Mesenteric fat pad (tissue), 1 donor: ENCODE data around the gene ADGRB3. TPM values are rescaled to one million over a fixed set of nuclear protein-coding genes. Genes with fewer than 3 reads are reported as not detected.
"Not testable (repeated sequence)": the region's sequence is repeated elsewhere in the genome, so short reads cannot be mapped to it uniquely, and the experiment has no call there.

Source experiments
- DNase-seq: peaks from one replicate; pipeline ENCODE4 v3.0.0-alpha.2; 2020; ENCODE audit warnings: low spot score
- total RNA-seq: library from RNA; stranded (reverse); fragmentation: NEBNext Ultra II Directional; extraction: Animal tissue kit (Norgen Biotek cat#: 25700); gene quantifications from one replicate; pipeline ENCODE4 v1.2.1, GENCODE V29; 2021
- donor health status: DM: yes; HTN: yes; CAD: no.

Gene ADGRB3
- total RNA-seq, 1 donor from 2014 or later: 0.74 TPM

DNA sequence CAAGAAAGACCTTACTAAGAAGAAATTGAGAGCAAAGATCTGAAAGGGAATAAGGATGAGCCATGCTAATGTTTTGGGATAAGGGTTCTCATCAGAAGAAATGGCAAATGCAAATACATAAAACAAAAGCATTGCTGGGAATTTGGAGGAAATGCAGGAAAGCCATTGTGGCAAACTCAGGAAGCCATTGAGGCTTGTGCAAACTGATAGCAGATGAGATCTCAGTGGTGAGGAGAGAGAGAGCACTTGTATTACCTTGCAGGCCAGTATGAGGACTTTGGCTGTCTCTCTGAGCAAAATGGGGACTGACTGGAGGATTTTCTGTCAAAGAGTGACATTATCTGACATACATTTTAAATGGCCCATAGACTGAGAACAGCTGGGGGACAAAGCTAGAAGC is 103.0 kb downstream of the ADGRB3 start:
- DNase-seq: no peak

DNA sequence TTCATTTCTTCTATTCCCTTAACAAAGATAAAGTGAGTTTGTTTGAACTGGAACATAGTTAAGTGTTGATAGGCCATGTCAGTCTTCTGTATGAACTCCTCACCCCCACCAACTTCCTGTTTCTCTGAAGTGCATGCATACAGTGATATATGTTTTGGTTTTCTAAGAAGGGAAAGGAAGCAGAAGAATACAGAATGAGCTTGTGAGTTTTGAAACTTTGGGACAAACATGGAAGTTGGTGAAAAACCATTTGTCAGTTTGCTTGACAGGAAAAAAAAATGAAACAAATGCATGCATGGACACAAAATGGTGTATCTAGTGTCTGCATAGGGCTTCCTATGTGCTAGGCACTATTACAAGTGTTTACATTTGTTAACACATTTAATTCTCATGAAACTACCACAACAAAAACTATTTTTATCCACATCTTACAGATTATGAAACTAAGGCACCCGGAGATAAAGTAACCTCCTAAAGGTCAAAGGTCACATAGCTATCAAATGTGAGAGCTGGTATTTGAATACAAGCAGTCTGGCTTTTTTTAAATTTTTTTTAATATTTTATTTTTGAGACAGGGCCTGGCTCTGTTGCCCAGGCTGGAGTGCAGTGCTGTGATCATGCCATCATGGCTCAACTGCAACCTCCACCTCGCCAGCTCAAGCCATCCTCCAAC is 105.9 kb downstream of the ADGRB3 start:
- no peak for DNase-seq

- no peak for DNase-seq
These were observed 106.7 kb downstream of the ADGRB3 start for GRCh38 chr6:68741501-68742386.

GRCh38 chr6:68743099-68743498 is 108.0 kb downstream of the ADGRB3 start:
- DNase-seq: no peak

DNA sequence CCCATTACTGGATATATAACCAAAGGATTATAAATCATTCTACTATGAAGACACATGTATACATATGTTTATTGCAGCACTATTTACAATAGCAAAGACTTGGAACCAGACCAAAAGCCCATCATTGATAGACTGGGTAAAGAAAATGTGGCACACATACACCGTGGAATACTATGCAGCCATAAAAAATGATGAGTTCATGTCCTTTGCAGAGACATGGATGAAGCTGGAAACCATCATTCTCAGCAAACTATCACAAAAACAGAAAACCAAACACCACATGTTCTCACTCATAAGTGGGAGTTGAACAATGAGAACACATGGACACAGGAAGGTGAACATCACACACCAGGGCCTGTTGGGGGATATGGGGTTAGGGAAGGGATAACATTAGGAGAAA is 109.3 kb downstream of the ADGRB3 start:
- DNase-seq: not testable (repeated sequence)

GRCh38 chr6:68746376-68746775 is 111.3 kb downstream of the ADGRB3 start:
- DNase-seq: no peak

GRCh38 chr6:68747110-68747790 is 112.2 kb downstream of the ADGRB3 start:
- DNase-seq: no peak

GRCh38 chr6:68747832-68748231 is 112.8 kb downstream of the ADGRB3 start:
- not testable (repeated sequence) for DNase-seq

DNA sequence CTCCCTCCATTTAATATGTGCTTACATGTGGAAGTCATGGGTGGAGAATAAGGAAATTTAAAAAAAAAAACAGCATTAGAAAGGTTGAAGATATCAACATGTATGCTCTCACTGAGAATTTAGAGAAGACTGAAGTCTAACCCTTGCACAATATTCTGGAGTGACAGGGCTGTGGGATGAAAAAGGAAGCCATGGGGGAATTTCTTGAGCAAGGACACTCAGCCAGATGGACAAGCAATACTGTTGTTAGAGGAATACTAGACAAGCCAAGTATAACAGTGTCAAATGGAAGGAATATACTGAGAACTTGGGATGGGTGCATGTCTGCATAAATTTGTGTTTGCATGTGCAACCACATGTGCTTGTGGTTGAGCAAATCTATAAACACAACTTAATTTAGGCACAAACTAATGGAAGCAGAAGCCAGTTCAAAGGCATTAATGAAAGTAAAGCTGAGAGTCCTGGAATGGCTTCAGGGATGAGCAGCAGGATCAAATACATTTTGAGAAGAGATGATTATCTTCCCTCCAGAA is 119.7 kb downstream of the ADGRB3 start:
- no peak for DNase-seq

DNA sequence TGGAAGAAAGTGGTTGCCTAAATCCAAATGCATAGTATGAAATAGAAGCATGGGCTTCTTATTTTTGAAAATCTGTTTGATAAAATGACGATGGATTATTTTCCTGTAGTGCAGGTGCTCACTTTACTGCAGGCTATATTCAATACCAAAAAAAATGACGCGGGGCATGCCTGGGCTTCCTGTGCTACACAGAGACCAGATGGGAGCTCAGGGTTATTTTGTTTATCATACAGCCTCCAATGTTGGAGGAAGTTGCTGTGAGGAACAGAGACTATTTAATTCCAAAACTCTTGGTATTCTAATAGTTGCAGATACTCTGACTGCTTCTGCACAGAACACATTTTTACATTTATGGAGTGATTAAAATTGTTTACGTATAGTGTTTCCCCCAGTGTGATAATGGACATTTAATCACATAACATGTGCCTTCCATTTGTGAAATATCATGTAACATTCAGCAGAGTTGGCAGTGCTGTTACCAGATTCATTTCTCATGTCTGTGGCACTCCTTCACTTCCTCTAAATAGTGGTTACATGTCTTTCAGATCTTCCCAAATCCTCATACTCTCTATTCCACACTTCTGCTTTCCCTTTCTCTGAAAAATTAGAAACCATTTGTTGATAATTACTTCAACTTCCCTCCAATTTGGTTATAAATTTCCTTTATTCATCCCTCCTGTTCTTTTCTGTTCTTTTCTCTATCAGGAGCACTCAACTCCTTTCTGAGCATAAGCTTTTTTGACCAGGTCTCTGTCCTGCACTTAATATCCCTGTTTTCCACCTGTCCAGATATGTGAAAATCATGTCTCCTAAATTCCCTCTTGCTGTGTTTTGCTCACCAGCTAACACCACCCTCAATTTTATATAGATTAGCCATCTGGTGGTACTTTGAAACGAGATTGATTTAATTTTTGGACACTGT is 121.6 kb downstream of the ADGRB3 start:
- no peak for DNase-seq

- no peak for DNase-seq
These were observed 122.7 kb downstream of the ADGRB3 start for GRCh38 chr6:68757821-68758220.

- no peak for DNase-seq
These were observed 123.5 kb downstream of the ADGRB3 start for GRCh38 chr6:68758559-68758958.

GRCh38 chr6:68760485-68760884 is 125.4 kb downstream of the ADGRB3 start:
- DNase-seq: no peak

DNA sequence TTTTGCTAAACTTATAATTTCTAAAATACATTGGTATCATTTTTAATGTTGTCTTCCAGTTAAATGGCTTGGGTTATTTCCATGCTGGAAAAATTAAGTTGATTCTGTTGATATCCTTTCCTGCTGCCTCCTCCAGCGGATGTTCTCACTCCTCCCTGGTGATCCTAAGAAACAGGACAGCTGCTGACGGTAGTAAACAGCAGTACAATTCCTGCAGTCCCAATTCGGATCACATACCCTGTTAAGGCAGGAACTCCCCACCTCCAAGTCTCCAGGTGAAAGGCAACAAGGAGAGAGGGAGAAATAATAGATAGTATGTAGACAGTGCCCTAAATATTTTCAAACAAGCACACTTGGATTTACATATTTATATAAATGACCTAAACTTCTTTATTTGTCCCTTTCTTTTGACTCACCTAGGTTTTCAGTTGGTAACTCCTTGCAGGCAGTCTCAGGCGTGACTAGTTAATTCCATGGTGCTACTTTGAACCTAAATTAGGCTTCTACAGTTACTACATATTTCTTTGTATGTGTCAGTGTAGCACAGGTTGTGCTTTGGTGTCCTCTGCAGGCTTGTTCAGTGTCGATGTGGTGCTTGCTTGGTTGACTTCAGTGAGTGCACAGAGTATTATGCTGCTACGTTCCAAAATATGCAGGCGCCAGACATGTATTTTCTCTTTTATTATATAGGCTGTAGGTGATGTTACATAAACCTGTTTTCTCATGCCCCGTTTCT is 126.0 kb downstream of the ADGRB3 start:
- no peak for DNase-seq

- DNase-seq: no peak
These were observed 126.9 kb downstream of the ADGRB3 start for GRCh38 chr6:68761985-68762384.

- no peak for DNase-seq
These were observed 136.3 kb downstream of the ADGRB3 start for GRCh38 chr6:68771426-68771825.

DNA sequence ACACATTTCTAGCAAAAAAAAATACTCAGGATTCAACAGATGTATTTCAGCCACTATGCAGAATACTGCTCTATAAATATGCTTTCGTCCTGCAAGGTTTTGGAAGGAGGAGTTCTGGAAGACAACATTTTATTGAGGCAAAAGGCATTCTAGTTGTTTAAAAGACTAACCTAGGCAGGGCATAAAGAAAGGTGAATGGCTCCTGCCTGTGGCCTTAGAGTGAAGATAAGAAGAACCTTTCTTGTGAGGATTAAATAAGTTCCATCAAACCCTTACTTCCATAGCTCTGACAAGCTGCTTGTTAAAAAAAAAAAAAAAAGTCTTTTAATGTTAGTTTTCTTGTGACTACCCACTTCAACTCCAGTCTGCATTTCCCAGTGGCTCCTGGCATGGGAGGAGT is 139.8 kb downstream of the ADGRB3 start:
- DNase-seq: no peak

DNA sequence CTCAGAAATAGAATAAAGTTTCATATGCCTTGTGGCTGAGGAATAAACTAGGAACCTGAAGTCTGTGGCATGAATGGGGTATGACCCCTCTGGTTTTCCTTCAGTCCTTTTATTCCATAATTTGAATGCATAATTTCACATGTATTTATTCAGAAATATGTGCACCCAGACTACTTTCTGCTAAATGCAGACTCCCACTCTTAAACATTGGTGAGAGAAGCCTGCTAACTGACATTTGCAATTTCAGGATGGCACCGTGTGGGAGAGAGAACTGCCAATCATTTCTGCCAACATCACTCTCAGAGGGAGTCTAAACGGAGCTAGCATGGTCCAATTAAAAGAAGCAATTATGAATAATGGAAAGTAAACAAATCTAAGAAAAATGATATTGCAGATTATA is 141.3 kb downstream of the ADGRB3 start:
- no peak for DNase-seq

DNA sequence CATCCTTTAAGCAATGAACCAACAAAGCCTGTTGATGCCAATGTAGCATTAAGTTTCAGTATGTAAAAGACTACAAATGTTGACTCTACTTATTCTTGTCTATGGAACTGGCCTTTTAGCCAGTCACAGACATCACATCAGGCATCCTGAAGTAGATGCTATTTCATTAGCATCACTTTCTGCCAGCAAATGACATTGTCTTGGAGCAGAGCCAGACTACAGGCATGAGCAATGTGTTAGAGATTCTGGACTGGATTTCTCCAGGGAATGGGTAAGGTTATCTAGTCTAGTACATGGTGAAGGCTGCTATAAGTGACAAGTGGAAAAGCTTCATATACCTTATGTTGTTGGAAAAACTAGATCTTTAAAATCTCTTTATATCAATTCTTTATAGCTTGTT is 142.9 kb downstream of the ADGRB3 start:
- DNase-seq: no peak
